Measurements from ENCODE around the gene TMEM238L. TPM values are rescaled to one million over a fixed set of nuclear protein-coding genes. Genes with fewer than 3 reads are reported as not detected.

The TMEM238L gene
- total and polyA plus RNA-seq, 2 of the 13 experiments (the other 11 are each of a cell fraction or from before 2014, with no cell fraction given): not detected

- ChIA-PET POLR2A (no interaction called here), CTCF (ENCODE audit: low intra/inter-chr PET ratio, low total read pairs) (no interaction called here)
- no peaks in the 10 kb centered on the region; a peak in 1 of 5 replicates for H3K27me3 ChIP-seq (ENCODE audit: control insufficient read depth in 1 of 2, insufficient read depth in 2 of 2, low read length in 2 of 2)
- H3K36me3 ChIP-seq (replicated peaks in 1 of 2; ENCODE audit: control insufficient read depth in 1 of 2, insufficient read depth in 2 of 2, low read length in 2 of 2): no peaks in the 10 kb centered on the region
- H3K4me2 ChIP-seq (ENCODE audit: low read depth, low read length): no peak overlapping the region
- no peak for ATAC-seq
- in situ Hi-C loops (cut with HindIII; ENCODE audit: extremely low pct_ligation_motif_present, low pct_unique_long_range_greater_than_20kb) (no loop called here), intact Hi-C loops (cut with micrococcal nuclease; ENCODE audit: unreplicated experiment) (no loop called here)
- BruUV-seq (replicated peaks): no TSS peak
- H3K27ac ChIP-seq (ENCODE audit: extremely low read length, insufficient read depth, low read length): no peak overlapping the region
- no peaks in the 10 kb centered on the region for H3K9me3 ChIP-seq (ENCODE audit: low read length)
- H3K4me1 ChIP-seq (ENCODE audit: insufficient read depth, low read length): no peaks in the 10 kb centered on the region
- no peak for TF ChIP-seq NFIB (CRISPR knock-in tag; IDR thresholded peaks at IDR 0.05; ENCODE audit: borderline replicate concordance)
- no peak for TF ChIP-seq ZNF350 (CRISPR knock-in tag; IDR thresholded peaks at IDR 0.05; ENCODE audit: borderline replicate concordance, low read depth)
- TF ChIP-seq ZNF557 (CRISPR knock-in tag; IDR thresholded peaks at IDR 0.05): no peak
- TF ChIP-seq IRF2 (CRISPR knock-in tag; IDR thresholded peaks at IDR 0.05): no peak
- no peak for TF ChIP-seq MXD4 (CRISPR knock-in tag; IDR thresholded peaks at IDR 0.05)
- TF ChIP-seq AGO1 (IDR thresholded peaks at IDR 0.05; ENCODE audit: low read depth, low read length, poor library complexity, severe bottlenecking): no peak
- no peak for TF ChIP-seq ZFP36L1 (CRISPR knock-in tag; IDR thresholded peaks at IDR 0.05)
- no peak for TF ChIP-seq ASH2L (IDR thresholded peaks at IDR 0.05; ENCODE audit: insufficient read length, low read depth, low read length)
- no peak for TF ChIP-seq THAP11 (CRISPR knock-in tag; IDR thresholded peaks at IDR 0.05)
- TF ChIP-seq CENPT (CRISPR knock-in tag; IDR thresholded peaks at IDR 0.05; ENCODE audit: low read depth): no peak
- no peak for TF ChIP-seq ZNF768 (CRISPR knock-in tag; IDR thresholded peaks at IDR 0.05)
- TF ChIP-seq NFE2L1 (CRISPR knock-in tag; IDR thresholded peaks at IDR 0.05; ENCODE audit: borderline replicate concordance): no peak
- TF ChIP-seq ZFP41 (CRISPR knock-in tag; IDR thresholded peaks at IDR 0.05; ENCODE audit: borderline replicate concordance): no peak
- TF ChIP-seq KAT7 (CRISPR knock-in tag; IDR thresholded peaks at IDR 0.05; ENCODE audit: borderline replicate concordance): no peak
- no peak for TF ChIP-seq NFYB (CRISPR knock-in tag; IDR thresholded peaks at IDR 0.05)
- TF ChIP-seq JDP2 (CRISPR knock-in tag; IDR thresholded peaks at IDR 0.05; ENCODE audit: borderline replicate concordance): no peak
- TF ChIP-seq ZNF280B (CRISPR knock-in tag; IDR thresholded peaks at IDR 0.05; ENCODE audit: borderline replicate concordance): no peak
- WGBS (ENCODE audit: low lambda C conversion rate): 1% methylated on average over 5 of the region's 5 CpGs
- no peaks in the 10 kb centered on the region for H4K20me1 ChIP-seq (ENCODE audit: insufficient read depth, low read length)
- H2AFZ ChIP-seq (ENCODE audit: low read length): no peak overlapping the region
- FAIRE-seq: no peak
- DNase-seq (ENCODE audit: low spot score): no peak
- H3K9ac ChIP-seq (ENCODE audit: insufficient read depth, low read depth, low read length): no peak overlapping the region
- no peaks in the 10 kb centered on the region for H3K79me2 ChIP-seq (ENCODE audit: insufficient read depth, low read length)
- H3K4me3 ChIP-seq (replicated peaks in 1 of 3; ENCODE audit: insufficient read depth in 1 of 3, low read depth in 2 of 3, low read length in 3 of 3): no peak overlapping the region
These were observed 24.1 kb upstream of the TMEM238L start for GRCh38 chr17:10827898-10828552.
